Heart left ventricle (tissue), 16 donors: ENCODE data around the gene SEC24A. TPM values are rescaled to one million over a fixed set of nuclear protein-coding genes. Genes with fewer than 3 reads are reported as not detected.
"Not testable (repeated sequence)": the region's sequence is repeated elsewhere in the genome, so short reads cannot be mapped to it uniquely, and the experiment has no call there.

ENCODE experiments used
- ATAC-seq, 4 donors: fragments of 200-7000 bp; cut with Tn5 transposase; one replicate each; pipeline ENCODE4 v1.9.1; 2020 to 2022; ENCODE audit warnings: moderate library complexity in 4 of 4, mild to moderate bottlenecking in 3 of 4, moderate number of reproducible peaks in 1 of 4
- DNase-seq, 5 donors: peaks; one replicate each; pipeline ENCODE4 v3.0.0-alpha.2; 2020
- H3K27ac ChIP-seq, 12 donors: fragments of 200-600 bp; sonication (generic) in 4 of 12; one replicate each; pipeline versions ENCODE4 v1.5.0 to v1.8.0; 2016 to 2022; ENCODE audit warnings: mild to moderate bottlenecking in 2 of 12
- H3K27me3 ChIP-seq, 9 donors: fragments of 200-600 bp; sonication (generic) in 2 of 9; one replicate each; pipeline versions ENCODE4 v1.5.1 to v1.8.0; 2016 to 2022; ENCODE audit warnings: mild to moderate bottlenecking in 3 of 9
- H3K36me3 ChIP-seq, 9 donors: fragments of 200-600 bp; sonication (generic) in 2 of 9; one replicate each; pipeline versions ENCODE4 v1.5.0 to v1.8.0; 2018 to 2022; ENCODE audit warnings: mild to moderate bottlenecking in 2 of 9
- H3K4me1 ChIP-seq, 12 donors: fragments of 200-600 bp; sonication (generic) in 4 of 12; one replicate each; pipeline versions ENCODE4 v1.5.0 to v1.8.0; 2016 to 2022; ENCODE audit warnings: mild to moderate bottlenecking in 3 of 12
- H3K4me3 ChIP-seq, 12 donors: fragments of 200-600 bp; sonication (generic) in 4 of 12; one replicate each; pipeline versions ENCODE4 v1.5.0 to v1.8.0; 2017 to 2022; ENCODE audit warnings: mild to moderate bottlenecking in 9 of 12, moderate library complexity in 4 of 12
- H3K9me3 ChIP-seq, 12 donors: fragments of 200-600 bp; sonication (generic) in 4 of 12; one replicate each; pipeline versions ENCODE4 v1.5.0 to v1.8.0; 2016 to 2022; ENCODE audit warnings: mild to moderate bottlenecking in 1 of 12
- CTCF ChIP-seq, 12 donors: fragments of 200-600 bp; sonication (generic) in 4 of 12; IDR thresholded peaks; one replicate each; pipeline versions ENCODE4 v1.5.0 to v1.8.0; 2018 to 2022; ENCODE audit warnings: antibody characterized with exemption in 12 of 12, mild to moderate bottlenecking in 5 of 12
- POLR2A ChIP-seq, 2 donors: fragments of 450-650 bp; IDR thresholded peaks; one replicate each; pipeline ENCODE4 v1.6.1; 2017; ENCODE audit warnings: antibody characterized with exemption in 2 of 2, mild to moderate bottlenecking in 2 of 2, moderate library complexity in 2 of 2
- WGBS, 4 donors: extraction: QIAGEN DNeasy Blood & Tissue Kit in 2 of 4; methylation state at CpG; one replicate each; pipeline versions ENCODE4 v1.1.5 to v1.1.7; 2013 to 2018; 5-methylcytosine and 5-hydroxymethylcytosine counted together
- intact Hi-C, 10 donors: fragments of 100-400 bp; cut with DNase I; formaldehyde crosslinking; loops; one replicate each; pipeline versions ENCODE4 v1.11.1 to v1.14.2; 2022
- long read RNA-seq, 3 donors: library from polyadenylated mRNA; unstranded; transcript quantifications; one replicate each; pipeline ENCODE4 v2.0.0, GENCODE V29; 2020 to 2021
- polyA plus RNA-seq, 2 donors: library from polyadenylated mRNA; stranded (reverse); fragments of 200-250 nt; gene quantifications; one replicate each; pipeline ENCODE4 v1.2.3, GENCODE V29; 2013
- total RNA-seq, 9 donors: library from RNA; depleted of rRNA in 2 of 9; stranded (reverse); fragments of >200 nt in 2 of 9; fragmentation: NEBNext Ultra II Directional in 3 of 9; extraction: Animal tissue kit (Norgen Biotek cat#: 25700) in 3 of 9; gene quantifications; one replicate each; pipeline versions ENCODE4 v1.1.0 to v1.2.4, GENCODE V29; 2016 to 2023
- donor health status: ischemic (EF 13 %, LVEDD 7.1; RV severe dilation, severe dysfunction).
- donor health status: healthy with polysubstance abuse.
- donor health status: DM: no; HTN: yes; CAD: no.
- donor health status: DM: no; HTN: no; CAD: no.
- donor health status: ischemic (EF 25% LVEDD 6.9; RV normal size, moderate dysfunction).
- donor health status: ischemic (EF 25% LVEDD 5.7; RV mildly dilated, moderate dysfunction).
- donor health status: healthy.
- donor health status: DM: yes; HTN: yes; CAD: no.
- donor health status: ischemic (EF 35%, LVEDD 5.7; RV mildly dilated, moderate dysfunction).
- donor health status: nonischemic (EF 11% LVEDD 7.7; RV severe dilation, severe dysfunction).
- donor health status: DM: yes; HTN: yes; CAD: no.
- donor health status: PGD.
- donor health status: ischemic (EF 29% LVEDD 5.4; RV normal size, mild dysfunction).
- donor health status: nonischemic (EF 23%, LVEDD 6.1; RV moderate dilation, normal function).

SEC24A gene
- 10 to 100 TPM in 3 of 9 donors, 1 to 10 TPM in 6; 6.7 to 15.7 (median 8.6) TPM for total RNA-seq
- polyA plus RNA-seq = 1 to 10 TPM; 2.2 to 8.1 TPM
- long read RNA-seq, donor 1, full-length matches to known transcripts = 1 of 5 reads
- long read RNA-seq, donor 1, partial matches to known transcripts = 2 of 5 reads
- long read RNA-seq, donor 1, other reads (novel, unspliced or antisense) = 2 of 5 reads
- long read RNA-seq, donor 2, full-length matches to known transcripts = 3 of 8 reads
- long read RNA-seq, donor 2, partial matches to known transcripts = 4 of 8 reads
- long read RNA-seq, donor 2, other reads (novel, unspliced or antisense) = 1 of 8 reads
- long read RNA-seq, donor 3, partial matches to known transcripts = 1 of 3 reads
- long read RNA-seq, donor 3, other reads (novel, unspliced or antisense) = 2 of 3 reads

GRCh38 chr5:134648425-134649162, at the start of gene SEC24A:
Gene SEC24A, plus strand, starts transcription at chr5:134648785. Its CDS starts 292 bp downstream, at chr5:134649077.
- peak within 1 kb of the TSS; percentile 89 to 99 (median 94) for H3K27ac ChIP-seq
- WGBS, 4 donors = 0% methylated on average over 26 to 69 of the region's 69 CpGs
- no peaks in the 10 kb centered on the region for H3K9me3 ChIP-seq
- TF ChIP-seq CTCF (IDR thresholded peaks at IDR 0.05) (no peak), POLR2A (IDR thresholded peaks at IDR 0.05) (peak in 1 of 2 donors; percentile 84)
- no peaks in the 10 kb centered on the region for H3K27me3 ChIP-seq
- H3K4me3 ChIP-seq = peak within 1 kb of the TSS; percentile 77 to 99 (median 90)
- H3K4me1 ChIP-seq = peaks cover 0 to 53% (median 27%) of the 10 kb centered on the region in 12 donors
- ATAC-seq (peak; percentile 79 to 96 (median 96)), DNase-seq (peak; percentile 90 to 95 (median 93))
- intact Hi-C loops = loop anchor here in 3 of 10 donors (1.0 to 5.0 kb wide), 2 partner anchors 16 to 121 kb away; partner anchors contain the start of genes SAR1B (in 2 of the 3) and JADE2 (in 1 of the 3)
- no peaks in the 10 kb centered on the region for H3K36me3 ChIP-seq

- DNase-seq, H3K27me3 ChIP-seq, H3K4me1 ChIP-seq, ATAC-seq, H3K9me3 ChIP-seq, H3K27ac ChIP-seq, intact Hi-C loops, H3K4me3 ChIP-seq: not testable (repeated sequence)
- H3K36me3 ChIP-seq = peaks cover 0 to 36% (median 23%) of the 10 kb centered on the region in 9 donors
- 92 to 95% (median 94%) methylated on average over 3 of the region's 3 CpGs for WGBS, 4 donors
These were observed 48.8 kb upstream of the SEC24A start for GRCh38 chr5:134599820-134600219.

GRCh38 chr5:134600600-134600999, 48.0 kb upstream of the SEC24A start:
- WGBS, 4 donors = 77 to 84% (median 82%) methylated on average over 3 of the region's 3 CpGs
- no peak for TF ChIP-seq POLR2A (IDR thresholded peaks at IDR 0.05)
- TF ChIP-seq CTCF (IDR thresholded peaks at IDR 0.05) = no peak
- Histone ChIP-seq H3K36me3 (peaks cover 5 to 44% (median 30%) of the 10 kb centered on the region in 9 donors), H3K4me1 (peaks cover 0 to 9% (median 0%) of the 10 kb centered on the region in 12 donors), H3K4me3 (no peak overlapping the region), H3K9me3 (no peaks in the 10 kb centered on the region), H3K27ac (no peak overlapping the region), H3K27me3 (no peaks in the 10 kb centered on the region)
- ATAC-seq = no peak
- intact Hi-C loops = no loop called here
- DNase-seq = no peak

GRCh38 chr5:134603059-134603458, 45.5 kb upstream of the SEC24A start:
- Histone ChIP-seq H3K27me3 (no peaks in the 10 kb centered on the region), H3K4me1 (peaks cover 0 to 9% (median 0%) of the 10 kb centered on the region in 12 donors), H3K36me3 (peaks cover 5 to 68% (median 55%) of the 10 kb centered on the region in 9 donors), H3K4me3 (no peak overlapping the region), H3K27ac (no peak overlapping the region), H3K9me3 (no peaks in the 10 kb centered on the region)
- WGBS, 4 donors = 30 to 43% (median 35%) methylated on average over 1 of the region's 1 CpG
- TF ChIP-seq POLR2A (IDR thresholded peaks at IDR 0.05) (no peak), CTCF (IDR thresholded peaks at IDR 0.05) (no peak)
- DNase-seq (no peak), ATAC-seq (peak in 1 of 4 donors; percentile 43)
- intact Hi-C loops = no loop called here
